Pancreas (tissue), 10 donors: Measurements from ENCODE around the gene ILK. TPM values are rescaled to one million over a fixed set of nuclear protein-coding genes. Genes with fewer than 3 reads are reported as not detected.

Experiments used
- ATAC-seq, 4 donors: fragments of 200-7000 bp; cut with Tn5 transposase; one replicate each; pipeline versions ENCODE4 v1.8.0 to v1.9.1; 2020; ENCODE audit warnings: mild to moderate bottlenecking in 4 of 4, moderate library complexity in 4 of 4
- DNase-seq, 6 donors: peaks; one replicate each; pipeline ENCODE4 v3.0.0-alpha.2; 2020
- FAIRE-seq: peaks from 2 replicates; lab custom pipeline; 2012; peaks lifted over from hg19 to GRCh38; lab: Jason Lieb, UNC
- H3K27ac ChIP-seq, 4 donors: fragments of 200-600 bp; sonication (generic); 1 replicate in 3 of 4; 2 replicates in 1 of 4; pipeline versions ENCODE4 v1.5.0 to v1.8.0; 2020
- H3K27me3 ChIP-seq, 4 donors: fragments of 200-600 bp; one replicate each; pipeline ENCODE4 v1.8.0; 2021
- H3K36me3 ChIP-seq, 3 donors: fragments of 200-600 bp; sonication (generic) in 1 of 3; one replicate each; pipeline versions ENCODE4 v1.5.0 to v1.8.0; 2020 to 2021
- H3K4me1 ChIP-seq, 3 donors: fragments of 200-600 bp; one replicate each; pipeline ENCODE4 v1.8.0; 2021
- H3K4me3 ChIP-seq, 4 donors: fragments of 200-600 bp; sonication (generic) in 2 of 4; one replicate each; pipeline versions ENCODE4 v1.5.0 to v1.8.0; 2020 to 2021
- H3K9me3 ChIP-seq, 4 donors: fragments of 200-600 bp; one replicate each; pipeline ENCODE4 v1.8.0; 2021
- CTCF ChIP-seq, 4 donors: fragments of 200-600 bp; sonication (generic) in 3 of 4; IDR thresholded peaks; one replicate each; pipeline versions ENCODE4 v1.5.0 to v1.8.0; 2021; ENCODE audit warnings: antibody characterized with exemption in 4 of 4
- WGBS, 2 donors: extraction: QIAGEN DNeasy Blood & Tissue Kit; methylation state at CpG; one replicate each; pipeline ENCODE4 v1.1.7; 2013; 5-methylcytosine and 5-hydroxymethylcytosine counted together
- intact Hi-C, 3 donors: fragments of 100-400 bp; cut with DNase I; formaldehyde crosslinking; loops; one replicate each; pipeline versions ENCODE4 v1.11.1 to v1.14.2; 2022
- polyA plus RNA-seq, 2 donors: library from polyadenylated mRNA; stranded (reverse); fragments of 200-250 nt; gene quantifications; one replicate each; pipeline ENCODE4 v1.2.3, GENCODE V29; 2013
- total RNA-seq, 6 donors: library from RNA; stranded (reverse); fragmentation: NEBNext Ultra II Directional in 4 of 6; extraction: Animal tissue kit (Norgen Biotek cat#: 25700) in 4 of 6; gene quantifications; one replicate each; pipeline versions ENCODE4 v1.2.1 to v1.2.4, GENCODE V29; 2021 to 2023
- donor health status: healthy with polysubstance abuse.
- donor health status: DM: no; HTN: no; CAD: no; lungs with moderate emphysema.
- donor health status: DM: no; HTN: no; CAD: no.
- donor health status: control.
- donor health status: control.
- donor health status: Bipolar disorder and iron deficiency.
- donor health status: DM: yes; HTN: yes; CAD: no.
- donor health status: DM: no; HTN: no; CAD: no.
- donor health status: DM: no; HTN: no; CAD: no.
- donor health status: DM: yes; HTN: yes; CAD: no.

The ILK gene
- total and polyA plus RNA-seq, 8 donors, result 47.9 to 137 (median 70.4) TPM

- FAIRE-seq, result no peak
- intact Hi-C loops, result no loop called here
- H3K36me3 ChIP-seq, result no peaks in the 10 kb centered on the region
- peak overlapping the region; percentile 11 to 67 (median 37) for H3K27ac ChIP-seq
- 34 to 35% methylated on average over 10 of the region's 10 CpGs for WGBS, 2 donors
- DNase-seq, result no peak
- peaks cover 0 to 21% (median 18%) of the 10 kb centered on the region in 3 donors for H3K4me1 ChIP-seq
- no peak for TF ChIP-seq CTCF (IDR thresholded peaks at IDR 0.05)
- peak; percentile 41 to 54 (median 44) for ATAC-seq
- H3K27me3 ChIP-seq, result no peaks in the 10 kb centered on the region
- H3K9me3 ChIP-seq, result no peaks in the 10 kb centered on the region
- H3K4me3 ChIP-seq, result no peak overlapping the region
Measured at GRCh38 chr11:6635082-6635932, 31.7 kb downstream of the ILK start.

GRCh38 chr11:6636480-6636879 is 32.9 kb downstream of the ILK start:
- Histone ChIP-seq H3K4me1 (peaks cover 0 to 21% (median 18%) of the 10 kb centered on the region in 3 donors), H3K27ac (peak overlapping the region in 3 of 4 donors; percentile 14 to 67 (median 60)), H3K36me3 (no peaks in the 10 kb centered on the region), H3K9me3 (no peaks in the 10 kb centered on the region), H3K4me3 (no peak overlapping the region), H3K27me3 (no peaks in the 10 kb centered on the region)
- DNase-seq, result no peak
- 88 to 98% methylated on average over 3 of the region's 3 CpGs for WGBS, 2 donors
- intact Hi-C loops, result no loop called here
- FAIRE-seq, result no peak
- ATAC-seq, result no peak
- no peak for TF ChIP-seq CTCF (IDR thresholded peaks at IDR 0.05)

DNA sequence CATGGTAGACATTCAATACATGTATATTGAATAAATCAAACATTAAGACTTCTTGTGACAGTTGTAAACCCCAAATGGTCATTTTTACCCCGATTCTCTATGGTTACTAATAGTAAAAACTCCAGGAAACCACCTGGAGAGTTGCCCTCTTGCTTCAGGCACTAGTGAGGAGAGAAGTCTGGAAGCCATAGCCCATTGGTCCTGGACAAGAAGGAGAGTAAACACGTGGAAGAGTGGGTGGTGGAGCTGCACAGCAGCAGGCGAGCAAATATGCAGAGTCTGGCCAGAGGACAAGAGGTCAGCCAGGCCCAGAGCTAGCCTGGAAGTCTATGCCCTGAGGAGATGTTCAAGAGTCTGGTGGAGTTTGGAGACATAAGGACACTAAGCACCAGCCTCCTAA is 34.3 kb downstream of the ILK start:
- DNase-seq (peak in 3 of 6 donors; percentile 10 to 61 (median 15)), ATAC-seq (peak in 3 of 4 donors; percentile 40 to 89 (median 75)), FAIRE-seq (no peak)
- H3K9me3 ChIP-seq, result no peaks in the 10 kb centered on the region
- peaks cover 0 to 21% (median 18%) of the 10 kb centered on the region in 3 donors for H3K4me1 ChIP-seq
- TF ChIP-seq CTCF (IDR thresholded peaks at IDR 0.05), result no peak
- no peak overlapping the region for H3K27ac ChIP-seq
- no peak overlapping the region for H3K4me3 ChIP-seq
- intact Hi-C loops, result no loop called here
- WGBS, 2 donors, result 11 to 12% methylated on average over 3 of the region's 3 CpGs
- H3K27me3 ChIP-seq, result no peaks in the 10 kb centered on the region
- no peaks in the 10 kb centered on the region for H3K36me3 ChIP-seq

- Histone ChIP-seq H3K9me3 (no peaks in the 10 kb centered on the region), H3K27me3 (no peaks in the 10 kb centered on the region), H3K36me3 (no peaks in the 10 kb centered on the region), H3K4me3 (no peak overlapping the region), H3K4me1 (peaks cover 0 to 21% (median 18%) of the 10 kb centered on the region in 3 donors), H3K27ac (no peak overlapping the region)
- no peak for TF ChIP-seq CTCF (IDR thresholded peaks at IDR 0.05)
- DNase-seq (no peak), ATAC-seq (peak in 2 of 4 donors; percentile 32 to 62), FAIRE-seq (no peak)
- intact Hi-C loops, result no loop called here
- WGBS, 2 donors, result 54 to 61% methylated on average over 4 of the region's 4 CpGs
Measured at GRCh38 chr11:6638429-6638828, 34.9 kb downstream of the ILK start.
